Stimulated activated CD8-positive, alpha-beta memory T cell treated with anti-CD3 and anti-CD28 coated beads, Interleukin-12 subunit alpha, Interleukin-12 subunit beta, amount 100 ng/mL, for 24 hours (primary cell): ENCODE measurements around the gene MARVELD1.
"Not testable (repeated sequence)": the region's sequence is repeated elsewhere in the genome, so short reads cannot be mapped to it uniquely, and the experiment has no call there.

ENCODE experiments used
- DNase-seq: peaks from one replicate; pipeline ENCODE4 v3.0.0-alpha.2; 2020; ENCODE audit errors: extremely low read depth

Gene MARVELD1

GRCh38 chr10:97713339-97713825 lies at the start of gene MARVELD1:
MARVELD1 (plus strand) TSS chr10:97713730; CDS start chr10:97713877, 147 bp downstream.
- DNase-seq: no peak

GRCh38 chr10:97664282-97664850 lies 49.2 kb upstream of the MARVELD1 start:
- no peak for DNase-seq

DNA sequence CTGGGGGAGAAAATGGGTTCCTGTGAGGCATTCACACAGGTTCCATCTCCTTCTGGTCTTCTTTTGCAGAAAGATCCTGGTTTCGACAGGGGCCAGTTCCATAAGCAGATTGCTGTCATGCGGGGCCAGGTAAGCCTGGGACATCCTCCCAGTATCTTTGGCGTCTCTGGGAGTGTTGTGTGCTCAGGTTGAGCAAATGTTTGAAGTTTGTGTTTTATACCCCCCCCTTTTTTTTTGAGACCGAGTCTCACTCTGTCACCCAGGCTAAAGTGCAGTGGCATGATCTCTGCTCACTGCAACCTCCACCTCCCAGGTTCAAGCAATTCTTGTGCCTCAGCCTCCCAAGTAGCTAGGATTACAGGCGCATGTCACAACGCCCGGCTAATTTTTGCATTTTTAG lies 46.5 kb upstream of the MARVELD1 start:
- DNase-seq: no peak

DNA sequence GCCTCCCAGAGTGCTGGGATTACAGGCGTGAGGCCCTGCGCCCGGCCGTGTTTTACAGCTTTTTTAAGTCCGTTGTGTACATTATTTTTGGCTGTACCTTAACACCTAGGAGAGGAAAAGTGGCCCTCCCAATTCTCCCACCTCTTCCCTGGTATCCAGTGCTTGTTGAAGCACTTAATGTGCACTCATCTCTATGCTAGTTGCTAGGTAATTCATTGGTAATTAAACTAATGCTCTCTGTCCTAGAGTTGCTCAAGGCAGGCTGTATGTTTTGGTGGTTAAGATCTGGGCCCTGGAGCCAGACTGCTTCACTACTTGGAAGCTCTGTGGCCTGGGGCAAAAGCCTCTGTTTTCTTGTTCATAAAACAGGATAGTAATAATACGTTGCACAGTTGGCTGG lies 46.1 kb upstream of the MARVELD1 start:
- DNase-seq: no peak

DNA sequence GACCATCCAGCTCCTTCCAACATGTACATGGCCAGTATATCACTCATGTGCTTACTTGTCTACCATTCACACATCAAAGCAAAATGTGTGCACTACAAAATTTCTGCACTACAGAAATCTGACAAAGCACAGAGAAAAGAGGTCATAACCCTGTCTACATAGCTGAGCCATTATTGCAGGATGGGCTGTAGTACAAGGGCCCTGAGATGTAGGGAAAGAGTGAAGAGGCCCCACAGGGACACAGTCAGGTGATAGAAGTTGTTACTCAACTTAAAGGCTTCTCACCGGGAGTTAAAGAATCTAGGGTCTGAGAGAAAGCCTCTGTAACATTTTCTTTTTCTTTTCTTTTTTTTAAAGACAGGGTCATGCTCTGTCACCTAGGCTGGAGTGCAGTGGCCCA lies 44.0 kb upstream of the MARVELD1 start:
- DNase-seq: no peak

GRCh38 chr10:97673736-97674525 lies 39.6 kb upstream of the MARVELD1 start:
- DNase-seq: no peak

- DNase-seq: no peak
These were observed 38.3 kb upstream of the MARVELD1 start for GRCh38 chr10:97675222-97675621.

GRCh38 chr10:97676770-97677581 lies 36.6 kb upstream of the MARVELD1 start:
- DNase-seq: no peak

DNA sequence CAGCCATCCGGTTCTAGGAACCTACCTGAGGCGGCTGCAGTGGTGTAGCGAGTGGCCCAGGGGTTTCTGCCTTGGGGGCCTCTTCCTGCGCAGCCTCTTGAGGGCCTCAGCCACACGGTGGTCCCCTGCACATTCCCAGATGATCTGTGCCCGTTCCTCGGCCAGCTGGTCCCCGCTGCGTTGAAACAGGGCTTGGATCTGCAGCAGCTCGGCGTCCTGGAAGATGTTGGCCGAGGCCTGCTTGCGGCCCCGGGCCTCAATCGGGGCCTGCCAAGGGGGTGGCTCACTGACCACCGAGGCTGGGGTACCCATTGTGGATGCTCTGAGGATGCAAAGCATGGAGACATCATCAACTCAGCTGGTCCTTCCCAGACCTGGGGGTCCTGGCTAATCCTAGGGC lies 33.9 kb upstream of the MARVELD1 start:
- no peak for DNase-seq

DNA sequence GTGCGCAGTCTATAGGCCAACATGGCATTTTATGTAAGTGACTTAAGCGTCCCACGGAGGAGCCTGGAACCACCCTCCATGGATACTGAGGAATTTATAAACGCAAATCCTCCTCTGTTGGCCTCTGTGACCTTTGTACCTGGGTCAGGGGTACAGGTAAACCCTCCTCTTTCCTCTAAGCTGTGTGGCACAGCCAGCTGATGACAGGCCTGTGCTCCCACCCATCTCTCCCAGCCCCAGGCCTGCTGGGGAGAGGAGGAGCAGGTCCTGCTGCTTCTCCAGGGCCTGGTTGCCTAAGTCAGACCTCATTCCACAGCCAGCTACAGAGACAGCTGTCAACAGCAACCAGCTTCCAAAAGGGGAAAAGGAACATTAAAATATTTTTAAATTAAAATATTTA lies 31.5 kb upstream of the MARVELD1 start:
- no peak for DNase-seq

- no peak for DNase-seq
These were observed 29.8 kb upstream of the MARVELD1 start for GRCh38 chr10:97683556-97684367.

DNA sequence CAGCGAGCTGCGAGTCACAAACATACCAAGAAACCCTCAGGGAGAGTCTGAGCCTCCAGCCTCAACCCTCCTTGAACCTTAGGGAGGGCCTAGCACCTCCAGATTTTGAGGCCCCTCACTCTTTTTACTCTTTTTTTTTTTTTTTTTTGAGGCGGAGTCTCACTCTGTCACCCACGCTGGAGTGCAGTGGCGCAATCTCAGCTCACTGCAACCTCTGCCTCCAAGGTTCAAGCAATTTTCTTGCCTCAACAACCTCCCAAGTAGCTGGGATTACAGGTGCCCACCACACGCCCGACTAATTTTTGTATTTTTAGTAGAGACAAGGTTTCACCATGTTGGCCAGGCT lies 29.2 kb upstream of the MARVELD1 start:
- not testable (repeated sequence) for DNase-seq

- DNase-seq: no peak
These were observed 28.6 kb upstream of the MARVELD1 start for GRCh38 chr10:97684866-97685394.

DNA sequence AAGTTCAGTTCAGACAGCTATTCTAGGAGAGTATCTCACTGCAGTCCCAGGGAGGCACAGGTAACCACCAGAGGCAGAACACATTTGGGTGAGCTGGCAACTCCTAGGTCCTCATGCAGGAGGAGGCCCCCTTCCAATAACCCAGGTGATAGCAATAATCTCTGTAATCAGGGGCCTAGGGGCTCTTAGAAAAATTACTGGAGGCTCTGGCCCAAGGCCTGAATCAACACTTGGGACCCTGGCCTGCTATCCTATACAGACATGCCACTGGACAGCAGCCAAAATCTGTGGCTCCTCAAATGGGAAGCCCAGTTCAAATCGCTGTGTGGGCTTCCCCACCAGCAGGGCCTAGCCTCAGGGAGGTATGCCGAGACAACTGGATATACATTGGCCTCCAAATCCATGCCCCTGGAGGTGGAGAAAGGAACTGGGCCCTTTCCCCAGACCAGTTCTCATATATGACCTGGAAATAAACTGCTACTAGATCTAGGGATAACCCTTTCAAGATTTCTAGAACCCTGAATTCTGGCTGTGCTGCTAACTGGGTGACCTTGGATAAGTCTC lies 28.1 kb upstream of the MARVELD1 start:
- no peak for DNase-seq

- DNase-seq: no peak
These were observed 27.1 kb upstream of the MARVELD1 start for GRCh38 chr10:97686301-97686961.

GRCh38 chr10:97686962-97687784 lies 26.4 kb upstream of the MARVELD1 start, which contains the start of gene AVPI1:
AVPI1 (minus strand) TSS chr10:97687241; CDS start chr10:97679905, 7,336 bp downstream.
- peak; percentile 92 for DNase-seq

DNA sequence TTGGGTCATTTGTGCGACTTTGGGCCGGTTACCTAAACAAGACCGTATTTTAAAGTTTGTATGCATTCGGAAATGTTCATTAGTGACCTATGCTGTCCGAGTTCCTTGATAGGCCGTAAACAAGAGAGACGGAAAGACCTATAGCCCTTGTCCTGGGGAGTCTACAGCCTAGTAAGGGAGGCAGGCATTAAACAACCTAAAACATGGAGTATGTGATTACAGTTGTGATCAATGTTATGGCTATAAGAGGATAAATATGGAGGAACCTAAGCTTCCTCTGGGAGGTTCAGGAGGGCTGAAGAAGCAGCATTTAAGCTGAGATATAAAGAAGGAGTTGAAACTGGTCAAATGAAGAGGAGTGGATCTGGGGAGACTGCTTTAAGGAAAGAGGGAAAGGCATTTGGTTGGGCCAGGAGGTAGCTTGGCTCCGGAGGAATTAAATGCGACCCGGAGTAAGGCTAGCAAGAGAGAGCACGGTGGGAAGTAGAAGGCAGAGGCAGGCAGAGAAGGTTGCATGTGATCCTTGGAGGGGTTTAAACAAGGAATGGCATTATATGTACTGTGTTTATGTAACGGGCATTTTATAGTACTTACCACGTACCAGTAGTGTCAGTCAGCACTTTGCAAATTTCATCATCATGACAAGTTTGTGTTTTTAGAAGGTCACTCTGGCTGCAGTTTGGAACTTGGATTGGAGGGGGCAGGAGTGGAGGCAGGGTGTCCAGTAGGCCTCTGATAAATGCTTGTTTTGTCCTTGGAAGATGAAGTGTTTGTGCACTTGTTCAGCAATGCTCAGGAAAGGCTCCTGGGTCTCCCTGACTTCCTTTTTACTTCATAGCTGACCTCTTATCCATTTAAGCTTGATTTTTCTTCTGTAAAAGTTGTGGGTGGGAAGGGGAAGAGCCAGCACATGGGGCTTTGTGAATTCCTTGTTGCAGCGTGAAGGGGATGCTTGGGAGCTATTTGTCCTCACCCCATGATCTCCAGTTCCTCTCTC lies 25.4 kb upstream of the MARVELD1 start:
- DNase-seq: no peak

DNA sequence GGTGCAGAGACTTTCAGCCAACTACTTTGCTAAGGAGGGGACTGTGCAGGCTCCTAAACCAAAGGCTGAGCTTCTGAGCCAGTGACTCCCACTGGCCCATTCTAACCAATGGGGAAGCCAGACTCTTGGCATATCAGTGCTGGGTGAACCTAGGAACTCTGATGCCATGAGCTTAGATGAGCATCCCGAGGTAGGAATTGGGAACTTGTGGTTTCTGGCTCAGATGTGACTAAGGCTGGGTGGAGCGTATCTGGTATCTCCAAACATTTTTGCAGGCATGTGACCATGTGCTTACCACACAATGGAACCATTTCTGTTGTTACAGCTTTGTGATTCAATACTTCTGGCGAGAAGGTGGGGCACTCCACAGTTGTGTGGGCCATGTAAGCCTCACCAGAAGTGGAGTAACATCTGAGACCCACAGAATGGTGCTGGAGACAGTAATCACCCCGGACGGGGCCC lies 23.9 kb upstream of the MARVELD1 start:
- no peak for DNase-seq
